Muscle of back (tissue), 13 donors: ENCODE measurements around the gene STAMBP. TPM values are rescaled to one million over a fixed set of nuclear protein-coding genes. Genes with fewer than 3 reads are reported as not detected.
"Not testable (repeated sequence)": the region's sequence is repeated elsewhere in the genome, so short reads cannot be mapped to it uniquely, and the experiment has no call there.

Experiments
- DNase-seq, 3 donors: peaks; one replicate each; pipeline versions ENCODE4 v3.0.0 to v3.0.0-alpha.2; 2013
- long read RNA-seq, 9 donors: transcript quantifications; one replicate each; lab custom pipeline, GENCODE V29; 2026
- polyA plus RNA-seq, 10 donors: library from polyadenylated mRNA; unstranded; fragments of 120-200 nt; gene quantifications; one replicate each; pipeline ENCODE4 v1.2.1, GENCODE V29; 2013; ENCODE audit not compliant: insufficient read length in 10 of 10

The STAMBP gene
- polyA plus RNA-seq, result 10 to 100 TPM; 33.9 to 51.4 (median 40.0) TPM
- long read RNA-seq, donor 1, full-length matches to known transcripts, result 3 of 3 reads
- long read RNA-seq, donor 1, partial matches to known transcripts, result 0 of 3 reads
- long read RNA-seq, donor 1, other reads (novel, unspliced or antisense), result 0 of 3 reads
- long read RNA-seq, donor 2, full-length matches to known transcripts, result 1 of 1 reads
- long read RNA-seq, donor 2, partial matches to known transcripts, result 0 of 1 reads
- long read RNA-seq, donor 2, other reads (novel, unspliced or antisense), result 0 of 1 reads
- long read RNA-seq, donor 3, result 0 reads
- long read RNA-seq, donor 4, full-length matches to known transcripts, result 3 of 3 reads
- long read RNA-seq, donor 4, partial matches to known transcripts, result 0 of 3 reads
- long read RNA-seq, donor 4, other reads (novel, unspliced or antisense), result 0 of 3 reads
- long read RNA-seq, donor 5, full-length matches to known transcripts, result 1 of 7 reads
- long read RNA-seq, donor 5, partial matches to known transcripts, result 6 of 7 reads
- long read RNA-seq, donor 5, other reads (novel, unspliced or antisense), result 0 of 7 reads
- long read RNA-seq, donor 6, full-length matches to known transcripts, result 3 of 3 reads
- long read RNA-seq, donor 6, partial matches to known transcripts, result 0 of 3 reads
- long read RNA-seq, donor 6, other reads (novel, unspliced or antisense), result 0 of 3 reads
- long read RNA-seq, donor 7, full-length matches to known transcripts, result 4 of 4 reads
- long read RNA-seq, donor 7, partial matches to known transcripts, result 0 of 4 reads
- long read RNA-seq, donor 7, other reads (novel, unspliced or antisense), result 0 of 4 reads
- long read RNA-seq, donor 8, full-length matches to known transcripts, result 4 of 4 reads
- long read RNA-seq, donor 8, partial matches to known transcripts, result 0 of 4 reads
- long read RNA-seq, donor 8, other reads (novel, unspliced or antisense), result 0 of 4 reads
- long read RNA-seq, donor 9, result 0 reads

DNA sequence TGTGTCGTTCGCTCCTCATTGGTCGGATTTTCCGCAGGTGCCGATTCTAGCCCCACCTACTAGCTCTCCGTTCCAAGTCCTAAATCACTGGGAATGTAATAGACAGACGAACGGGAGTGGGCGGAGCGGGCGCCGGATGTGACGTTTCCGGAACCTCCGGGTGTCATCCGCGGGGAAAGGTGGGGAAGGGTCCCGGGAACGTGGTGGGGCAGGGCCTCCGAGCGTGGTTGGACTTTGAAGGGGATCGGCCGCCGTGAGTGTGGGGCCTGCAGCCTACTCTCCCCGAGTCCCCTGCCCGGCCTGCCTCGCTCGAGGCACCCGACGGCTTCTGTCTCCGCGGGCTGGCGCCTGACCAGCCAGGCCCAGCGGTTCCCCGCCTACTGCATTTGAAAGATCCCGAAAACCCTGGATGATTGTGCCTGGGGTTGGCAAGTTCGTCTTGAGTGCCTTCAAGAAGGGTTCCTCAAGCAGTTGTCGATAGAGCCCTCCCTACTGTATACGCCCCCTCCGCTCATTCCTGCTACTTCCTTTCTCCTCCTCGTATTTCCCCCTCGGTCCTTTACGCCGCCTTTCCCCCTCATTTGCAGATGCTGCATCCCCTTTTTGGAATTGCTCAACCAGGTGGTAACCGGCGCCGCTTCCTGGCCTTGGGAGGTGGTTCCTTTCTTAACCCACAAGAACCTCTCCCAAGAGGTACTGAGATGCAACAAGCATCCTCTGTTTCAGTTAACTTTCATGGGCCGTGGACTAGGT, at the start of gene STAMBP:
STAMBP (plus strand) TSS at position 144 of the 753 bp plus-strand sequence. CDS start 1,896 bp downstream, outside the sequence.
- DNase-seq, result peak; percentile 98 to 99 (median 99)

DNA sequence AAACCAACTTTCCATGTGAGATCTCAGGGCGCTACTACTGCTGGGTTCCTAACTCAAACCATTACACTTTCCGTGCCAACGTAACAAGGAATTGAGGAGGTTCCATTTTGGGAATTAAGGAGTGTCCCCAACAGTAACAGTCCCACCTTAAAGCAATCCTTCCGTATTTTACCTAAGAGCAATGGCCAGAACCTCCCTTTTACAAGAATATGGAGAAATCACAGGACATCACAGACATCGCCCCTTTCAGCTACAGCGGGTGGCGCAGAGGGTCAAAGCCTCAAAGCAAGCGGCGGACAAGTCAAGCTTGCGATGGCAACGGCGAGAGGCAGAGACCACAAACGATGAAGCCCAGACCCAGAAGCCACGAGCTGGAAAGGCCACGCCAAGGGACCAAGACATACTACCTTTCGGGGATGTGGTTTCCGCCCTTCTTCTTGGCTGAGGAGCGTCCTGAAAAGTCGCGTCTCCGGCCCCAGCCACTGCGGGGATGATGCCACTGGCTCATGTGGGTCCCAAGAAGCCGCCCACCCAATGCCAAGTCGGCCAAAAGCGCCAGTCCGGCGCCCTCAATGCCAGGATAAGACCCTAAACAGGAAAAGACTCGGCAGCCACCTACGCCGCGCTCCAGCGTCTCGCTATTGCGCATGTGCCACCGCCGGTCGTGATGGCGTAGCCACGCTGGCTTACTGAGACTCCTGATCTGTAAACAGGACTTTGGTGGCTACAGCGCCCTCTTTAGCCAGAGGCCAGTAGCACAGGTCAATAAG, 49.1 kb upstream of the STAMBP start, which contains the start of gene DUSP11:
DUSP11 (minus strand) TSS at position 637 of the 770 bp plus-strand sequence; CDS start at position 508, 129 bp downstream.
- peak; percentile 95 to 97 (median 95) for DNase-seq

DNA sequence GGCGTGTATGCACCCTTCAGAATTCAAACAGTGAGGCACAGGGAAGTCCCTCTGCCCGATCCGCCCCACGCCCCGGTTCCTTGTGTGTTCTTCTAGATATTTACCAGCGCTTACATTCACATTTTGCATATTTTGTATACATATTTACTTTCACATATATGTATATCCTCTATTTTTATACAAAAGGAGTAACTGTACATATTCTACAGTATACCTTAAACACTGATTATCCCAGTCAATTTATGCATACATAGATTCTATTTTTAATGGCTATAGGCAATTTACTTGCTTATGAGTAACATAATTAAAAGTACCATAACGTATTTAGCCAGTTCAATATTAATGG, 48.6 kb upstream of the STAMBP start:
- DNase-seq, result no peak

DNA sequence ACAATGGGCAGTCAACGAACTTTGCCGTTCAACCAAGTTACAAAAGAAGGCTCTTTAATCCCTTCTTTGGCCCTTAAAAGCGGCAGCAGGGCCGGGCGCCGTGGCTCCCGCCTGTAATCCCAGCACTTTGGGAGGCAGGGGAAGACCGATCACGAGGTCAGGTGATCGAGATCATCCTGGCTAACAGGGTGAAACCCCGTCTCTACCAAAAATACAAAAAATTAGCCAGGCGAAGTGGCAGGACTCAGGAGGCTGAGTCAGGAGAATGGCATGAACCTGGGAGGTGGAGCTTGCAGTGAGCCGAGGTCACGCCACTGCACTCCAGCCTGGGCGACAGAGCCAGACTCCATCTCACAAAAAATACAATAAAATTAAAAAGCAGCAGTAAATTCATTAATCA, 45.4 kb upstream of the STAMBP start:
- DNase-seq, result not testable (repeated sequence)

DNA sequence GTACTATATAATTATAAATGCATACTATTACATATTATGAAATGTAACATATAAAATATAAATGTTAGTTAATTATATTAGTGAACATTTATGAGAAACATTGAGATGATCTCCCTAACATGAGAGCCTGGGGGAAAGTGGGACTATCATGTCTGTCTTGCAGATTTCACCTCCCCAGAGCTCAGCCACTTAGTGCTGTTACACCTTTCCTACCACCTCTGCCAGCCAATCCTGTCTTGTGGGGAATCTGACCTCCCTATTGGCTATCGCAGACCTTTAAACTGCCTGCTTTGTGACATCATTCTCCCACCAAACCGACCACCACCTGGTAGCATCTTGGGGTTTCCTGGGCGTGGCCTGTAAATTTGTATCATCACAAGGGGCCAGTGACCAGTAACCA, 44.9 kb upstream of the STAMBP start, which contains the start of gene C2orf78:
C2orf78 (plus strand) TSS at position 301 of the 400 bp plus-strand sequence. CDS start 127 bp downstream, outside the sequence.
- not testable (repeated sequence) for DNase-seq

DNA sequence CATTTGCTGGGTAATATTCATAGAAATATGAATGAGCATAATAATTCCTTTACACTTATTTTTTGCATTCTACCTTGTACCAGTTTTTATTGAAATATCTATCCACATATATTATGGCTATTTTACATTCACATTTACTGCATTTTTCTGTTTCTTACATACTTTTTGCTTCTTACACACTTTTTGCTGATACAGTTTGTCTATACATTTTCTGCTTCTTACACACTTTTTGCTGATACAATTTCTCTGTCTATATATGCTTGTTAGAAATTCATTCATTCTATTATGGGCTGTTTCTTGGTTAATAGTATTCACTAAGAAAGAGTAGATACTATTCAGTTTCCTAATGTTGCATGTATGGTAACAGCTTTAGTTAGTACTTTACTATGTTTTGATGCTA, 16.9 kb upstream of the STAMBP start:
- DNase-seq, result no peak

DNA sequence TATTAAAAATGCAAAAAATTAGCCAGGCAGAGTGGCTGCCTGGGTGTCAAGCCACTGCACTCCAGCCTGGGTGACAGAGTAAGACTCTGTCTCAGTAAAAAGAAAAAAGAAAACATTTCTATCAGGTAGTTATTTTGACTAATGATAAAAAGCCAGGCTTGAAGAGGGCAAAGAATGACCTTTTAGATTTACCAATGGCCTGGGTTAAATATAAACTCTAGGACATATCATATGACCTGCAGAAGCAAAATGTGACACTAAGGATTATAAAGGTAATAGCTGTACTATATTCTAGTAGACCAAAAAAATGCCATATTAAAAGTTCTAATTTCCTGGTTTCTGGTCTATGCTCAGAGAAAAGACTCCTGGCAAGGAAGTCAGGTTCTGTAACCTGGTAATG, 16.1 kb upstream of the STAMBP start:
- DNase-seq, result no peak

DNA sequence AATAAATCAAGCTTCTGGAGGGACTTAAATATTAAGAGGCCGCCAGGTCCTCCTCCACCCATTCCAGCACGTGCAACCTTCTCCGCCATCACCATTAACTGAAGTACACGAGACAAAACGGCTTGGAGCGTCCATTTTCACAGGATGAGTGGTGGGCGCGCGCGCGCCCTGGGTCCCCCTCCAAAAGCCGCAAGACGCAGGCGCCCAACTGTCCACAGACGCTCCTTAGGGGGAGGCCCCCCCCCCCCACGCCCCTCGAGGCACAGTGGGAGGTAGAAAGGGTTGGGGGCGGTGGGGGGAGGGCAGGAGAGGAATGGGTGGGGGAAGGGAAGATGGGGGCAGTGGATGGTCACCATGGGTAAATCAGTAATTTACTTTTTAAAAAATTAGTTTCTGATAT, 10.5 kb upstream of the STAMBP start:
- DNase-seq, result no peak

DNA sequence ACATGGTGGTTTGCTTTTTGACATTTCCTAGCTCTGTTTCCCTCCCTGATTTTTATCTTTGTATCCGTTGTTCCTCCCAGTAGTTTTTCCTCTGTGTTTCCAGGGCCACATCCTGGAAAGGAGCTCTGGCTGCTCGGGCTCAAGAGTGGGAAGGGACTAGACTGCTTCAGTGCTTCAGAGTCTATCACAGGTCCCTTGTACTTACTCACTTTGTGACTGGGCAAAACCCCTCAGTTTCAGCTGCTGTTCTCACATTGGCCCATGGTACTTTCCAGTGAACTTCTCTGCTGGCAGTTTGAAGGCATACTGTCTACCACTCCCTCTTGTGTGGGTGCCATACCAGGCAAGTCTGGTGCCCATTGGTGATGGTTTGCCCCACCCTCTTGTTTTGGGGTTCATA, 7.5 kb upstream of the STAMBP start:
- DNase-seq, result no peak

DNA sequence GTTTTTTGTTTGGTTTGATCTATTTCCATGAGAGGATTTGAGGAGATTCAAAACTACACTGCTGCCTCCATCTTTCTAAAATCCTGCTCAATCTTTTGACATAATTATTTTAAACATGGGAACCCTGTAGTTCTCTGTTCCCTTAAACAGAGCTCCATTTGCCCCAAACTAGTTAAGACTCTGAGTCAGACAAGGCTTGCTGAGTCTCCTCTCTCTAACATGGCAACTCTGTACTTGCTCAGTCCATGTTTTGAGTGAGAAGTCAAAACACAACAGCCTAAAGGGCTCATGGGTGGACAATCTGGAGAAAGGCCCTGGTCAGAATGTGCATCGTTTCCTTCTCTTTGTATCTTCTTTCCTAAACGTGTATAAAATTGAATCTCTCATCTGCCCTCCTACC, 7.1 kb upstream of the STAMBP start:
- DNase-seq, result no peak

DNA sequence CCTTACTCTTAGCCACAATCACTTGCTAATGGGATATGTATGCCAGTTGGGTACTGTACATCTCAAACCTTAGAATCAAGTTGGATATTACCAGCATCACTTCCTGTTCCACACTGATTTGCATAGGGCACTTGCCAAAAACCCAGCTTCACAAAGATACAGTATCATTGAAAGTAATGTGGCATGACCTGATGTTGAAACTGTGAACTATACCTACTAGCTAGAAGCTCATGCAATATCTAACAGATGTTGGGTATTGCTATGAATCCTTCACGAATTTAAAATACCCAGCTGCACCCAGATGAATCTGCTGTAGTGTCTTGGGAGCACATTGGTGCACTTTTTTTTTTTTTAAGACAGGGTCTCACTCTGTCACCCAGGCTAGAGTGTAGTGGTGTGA, 6.5 kb upstream of the STAMBP start:
- no peak for DNase-seq

DNA sequence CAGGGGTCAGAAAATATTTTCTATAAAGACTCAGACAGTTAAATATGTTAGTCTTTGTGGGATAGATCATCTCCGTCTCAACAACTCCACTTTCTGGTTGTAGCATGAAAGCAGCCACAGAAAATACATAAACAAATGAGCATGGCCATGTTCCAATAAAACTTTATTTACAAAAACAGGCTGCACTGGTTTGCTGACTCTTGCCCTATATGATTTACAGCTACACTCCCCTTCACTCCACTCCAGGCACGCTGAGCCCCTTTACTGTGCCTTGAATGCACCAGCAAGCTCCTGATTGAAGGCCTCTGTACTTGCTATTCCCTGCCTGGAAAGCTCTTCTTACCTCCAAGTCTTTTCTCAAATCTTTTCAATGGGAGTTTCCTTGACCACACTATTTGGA, 5.8 kb upstream of the STAMBP start:
- DNase-seq, result no peak

DNA sequence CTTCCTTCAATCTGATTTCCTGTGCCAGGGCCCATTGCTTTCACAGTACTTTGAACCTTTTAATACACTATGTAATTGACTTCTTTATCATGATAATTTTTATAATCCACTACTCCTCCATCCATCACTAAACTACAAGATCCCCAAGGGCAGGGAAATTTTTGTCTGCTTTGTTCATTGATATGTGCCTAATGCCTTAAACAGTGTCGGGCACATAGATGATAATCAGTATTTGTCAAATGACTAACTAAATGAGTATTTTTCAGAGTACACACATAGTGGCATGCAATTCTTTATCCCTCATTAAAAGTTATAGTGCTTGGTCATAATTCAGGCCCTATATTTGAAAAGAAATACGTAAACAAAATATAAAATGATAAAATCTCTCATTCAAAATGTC, 5.3 kb upstream of the STAMBP start:
- DNase-seq, result no peak

DNA sequence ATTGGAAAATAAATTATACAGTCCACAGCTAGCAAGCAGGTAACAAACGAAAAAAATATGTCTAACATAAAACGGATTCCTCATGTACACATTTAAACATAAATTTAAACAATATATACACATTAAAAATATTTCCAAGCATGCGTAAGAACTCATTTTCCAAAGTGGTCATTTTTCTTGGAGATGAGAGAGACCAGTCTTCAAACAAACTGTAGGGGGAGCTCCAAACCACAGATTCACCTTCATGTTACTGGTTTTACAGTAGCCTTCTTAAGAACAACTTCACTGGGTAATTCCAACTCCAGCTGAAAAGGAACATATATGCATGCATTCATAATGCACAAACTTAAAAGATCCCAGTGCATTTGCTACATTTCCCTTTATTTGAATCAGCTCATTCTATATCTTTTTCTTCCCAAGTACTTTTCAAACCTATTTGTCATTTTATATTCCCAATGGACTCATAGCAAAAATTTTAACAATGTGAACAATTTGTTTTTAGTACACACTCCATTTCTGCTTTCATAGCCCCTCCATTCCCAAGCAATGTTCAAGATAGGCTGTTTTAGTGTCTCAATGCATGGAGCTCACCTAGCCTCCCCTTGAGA, 4.7 kb upstream of the STAMBP start:
- DNase-seq, result peak; percentile 68 to 81 (median 73)

DNA sequence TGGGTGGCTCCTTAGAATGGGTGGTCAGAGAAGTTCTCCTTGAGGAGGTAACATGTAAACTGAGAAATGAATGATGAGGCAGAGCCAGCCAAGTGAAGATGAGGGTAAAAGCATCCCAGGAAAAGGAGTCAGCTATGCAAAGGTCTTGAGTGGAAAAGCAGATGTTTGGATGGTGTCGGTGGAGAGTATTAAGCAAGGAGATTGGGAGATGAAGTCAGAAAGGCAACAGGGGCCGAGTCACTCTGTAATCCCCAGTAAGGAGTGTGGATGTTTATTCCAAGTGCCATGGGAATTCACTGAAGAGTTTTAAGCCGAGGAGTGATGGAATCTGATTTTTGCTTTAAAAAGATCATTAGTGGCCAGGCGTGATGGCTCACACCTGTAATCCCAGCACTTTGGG, 3.4 kb upstream of the STAMBP start:
- no peak for DNase-seq

DNA sequence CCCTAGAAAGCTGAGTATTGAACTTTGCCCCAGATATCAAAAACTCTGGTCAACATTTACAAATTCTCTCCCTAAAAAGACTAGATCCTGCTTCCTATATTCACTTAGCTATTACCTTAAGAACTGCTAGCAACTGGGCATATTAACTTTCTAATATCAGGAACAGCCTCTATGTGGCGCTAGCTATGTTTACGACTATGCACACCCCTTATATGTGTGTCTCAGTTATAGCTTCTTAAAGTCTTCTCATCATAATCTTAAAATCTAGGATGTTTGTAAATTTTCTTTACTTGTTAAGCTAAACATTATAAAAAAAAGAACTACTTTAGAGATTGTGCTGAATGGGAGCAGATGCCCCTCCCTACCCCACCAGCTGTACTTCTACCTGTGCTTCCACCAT, 1.7 kb upstream of the STAMBP start:
- peak in 1 of 3 donors; percentile 18 for DNase-seq

DNA sequence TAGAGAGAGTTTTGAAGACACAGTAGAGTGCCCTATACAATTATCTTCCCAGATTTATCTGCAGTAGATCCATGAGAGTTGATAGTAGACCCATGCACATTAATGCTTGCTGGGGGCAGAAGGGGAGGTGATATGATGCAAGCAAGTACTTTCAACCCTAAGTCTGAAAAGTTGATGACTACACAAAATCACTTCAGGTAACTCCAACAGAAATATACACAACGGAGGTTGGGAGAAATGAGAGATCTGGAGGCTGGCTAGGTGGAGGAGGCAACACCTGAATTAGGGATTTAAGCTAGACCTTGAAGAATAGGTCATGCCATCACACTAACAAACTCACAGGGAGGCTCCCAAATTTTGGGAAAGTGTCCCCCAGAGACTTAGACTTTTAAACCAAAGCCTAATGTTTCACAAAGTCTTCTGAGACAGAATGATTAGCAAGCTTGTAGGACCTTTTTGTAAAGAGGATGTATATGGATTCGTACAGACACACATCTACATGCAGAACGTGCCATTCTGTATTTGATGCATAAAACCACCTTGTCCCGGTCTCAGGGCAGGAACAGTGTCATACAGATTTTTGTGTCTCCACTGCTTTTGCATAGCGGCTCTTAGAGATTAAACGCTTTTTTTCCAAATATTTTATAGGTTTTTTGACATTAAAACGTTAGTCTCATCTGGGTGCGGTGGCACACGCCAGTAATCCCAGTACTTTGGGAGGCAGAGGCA, 937 bp upstream of the STAMBP start:
- DNase-seq, result no peak

DNA sequence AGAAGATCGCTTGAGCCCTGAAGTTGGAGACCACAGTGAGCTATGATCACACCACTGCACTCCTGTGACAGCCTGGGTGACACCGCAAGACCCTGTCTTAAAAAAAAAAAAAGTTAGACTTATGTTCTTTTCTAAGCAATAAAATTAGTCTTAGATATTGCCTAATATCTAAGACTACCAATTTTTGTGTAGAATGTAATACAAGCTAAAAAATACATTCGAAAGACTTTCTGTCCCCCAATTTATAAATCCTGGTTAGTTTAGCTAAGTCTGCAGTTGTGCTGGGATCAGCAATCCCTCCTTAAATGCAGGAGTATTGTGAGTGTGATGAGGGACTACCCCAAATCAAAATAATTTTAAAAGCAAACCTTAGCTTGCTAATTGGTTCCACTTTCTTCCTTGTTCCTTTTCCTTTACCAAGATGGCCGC, 358 bp upstream of the STAMBP start:
- DNase-seq, result no peak

DNA sequence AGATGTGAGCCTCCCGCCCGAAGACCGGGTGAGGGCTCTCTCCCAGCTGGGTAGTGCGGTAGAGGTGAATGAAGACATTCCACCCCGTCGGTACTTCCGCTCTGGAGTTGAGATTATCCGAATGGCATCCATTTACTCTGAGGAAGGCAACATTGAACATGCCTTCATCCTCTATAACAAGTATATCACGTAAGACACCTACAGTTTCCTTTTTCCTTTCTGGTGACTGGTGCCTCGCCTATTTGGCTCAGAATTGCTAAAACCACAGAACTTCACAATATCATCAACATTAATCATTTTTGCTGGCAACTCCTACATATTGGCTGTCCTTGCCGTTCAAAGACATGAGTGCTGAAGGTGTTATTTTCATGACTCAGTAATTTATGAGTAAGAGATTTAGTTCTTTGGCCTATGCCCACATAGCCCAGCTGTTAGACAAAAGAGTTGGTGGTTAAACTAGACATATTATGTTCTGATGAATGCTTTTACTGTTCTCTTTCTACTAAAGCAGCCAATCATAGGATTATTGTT, 2.2 kb downstream of the STAMBP start:
- peak in 1 of 3 donors; percentile 74 for DNase-seq
